CD4-positive, alpha-beta T cell (primary cell): ENCODE data around the gene KLKB1. TPM values are rescaled to one million over a fixed set of nuclear protein-coding genes. Genes with fewer than 3 reads are reported as not detected.

ENCODE experiments used
- ATAC-seq: fragments of 200-7000 bp; cut with Tn5 transposase; one replicate; pipeline ENCODE4 v1.10.0; 2022; ENCODE audit warnings: mild to moderate bottlenecking; ENCODE audit not compliant: poor library complexity
- CTCF ChIA-PET: fragments of 350-600 bp; sonication (Branson Sonifier 250); formaldehyde crosslinking; loops from one replicate; lab custom pipeline; 2021; ENCODE audit warnings: antibody characterized with exemption, inconsistent platforms; lab: Charles Lee
- POLR2A ChIA-PET: fragments of 350-600 bp; sonication (Branson Sonifier 250); formaldehyde crosslinking; loops from one replicate; lab custom pipeline; 2021; ENCODE audit warnings: antibody characterized with exemption, inconsistent platforms; lab: Charles Lee
- DNase-seq, 14 experiments: peaks; one replicate each; pipeline ENCODE4 v3.0.0-alpha.2; 2013 to 2020; ENCODE audit warnings: mixed read lengths in 2 of 14
- H3K27ac ChIP-seq, 2 donors: one replicate each; pipeline versions ENCODE4 v1.5.1 to v1.7.0; 2013; ENCODE audit warnings: low read length in 2 of 2, low read depth in 1 of 2, mild to moderate bottlenecking in 1 of 2
- H3K27me3 ChIP-seq, 2 experiments: 1 replicate in 1 of 2; 2 replicates in 1 of 2; pipeline versions ENCODE4 v1.6.1 to v1.7.0; 2013; ENCODE audit warnings: low read length in 2 of 2, control low read depth in 1 of 2, mild to moderate bottlenecking in 1 of 2, moderate library complexity in 1 of 2; ENCODE audit not compliant: insufficient read depth in 2 of 2, control insufficient read depth in 1 of 2
- H3K36me3 ChIP-seq: one replicate; pipeline ENCODE4 v1.6.1; 2013; ENCODE audit warnings: low read length, control low read depth; ENCODE audit not compliant: insufficient read depth
- H3K4me1 ChIP-seq: one replicate; pipeline ENCODE4 v1.6.1; 2013; ENCODE audit warnings: low read length, control low read depth; ENCODE audit not compliant: insufficient read depth
- H3K4me3 ChIP-seq: one replicate; pipeline ENCODE4 v1.5.1; 2013; ENCODE audit warnings: mild to moderate bottlenecking, low read length, moderate library complexity
- H3K9me3 ChIP-seq, 2 experiments: 1 replicate in 1 of 2; 2 replicates in 1 of 2; pipeline versions ENCODE4 v1.6.1 to v1.7.0; 2013; ENCODE audit warnings: low read length in 2 of 2, mild to moderate bottlenecking in 2 of 2, control low read depth in 1 of 2, moderate library complexity in 1 of 2; ENCODE audit not compliant: control insufficient read depth in 1 of 2, insufficient read depth in 1 of 2
- H3K27ac Mint-ChIP-seq: one replicate; pipeline ENCODE4 v1.8.0; 2020; ENCODE audit warnings: mixed read lengths
- H3K27me3 Mint-ChIP-seq: one replicate; pipeline ENCODE4 v1.8.0; 2021; ENCODE audit warnings: mixed read lengths
- H3K36me3 Mint-ChIP-seq: one replicate; pipeline ENCODE4 v1.8.0; 2021; ENCODE audit warnings: low read depth, mixed read lengths
- H3K4me1 Mint-ChIP-seq: one replicate; pipeline ENCODE4 v1.8.0; 2021; ENCODE audit warnings: low read depth, mixed read lengths
- H3K4me3 Mint-ChIP-seq: one replicate; pipeline ENCODE4 v1.8.0; 2020; ENCODE audit warnings: mild to moderate bottlenecking, mixed read lengths
- H3K9me3 Mint-ChIP-seq: one replicate; pipeline ENCODE4 v1.8.0; 2020; ENCODE audit warnings: mixed read lengths
- intact Hi-C, 2 experiments: fragments of 100-400 bp; cut with DNase I in 1 of 2; cut with micrococcal nuclease in 1 of 2; formaldehyde crosslinking; loops; one replicate each; pipeline versions ENCODE4 v1.15.1 to v1.9.0; 2023 to 2025; cut with DNase I, micrococcal nuclease
- total RNA-seq, 174 experiments: library from RNA in 2 of 174; stranded (reverse) in 2 of 174; gene quantifications; one replicate each; pipeline ENCODE4 v1.2.3 and lab custom pipeline; 2021 to 2026
- TF ChIP-seq, protein P1 (sequence below): fragments of 200-600 bp; IDR thresholded peaks from one replicate; pipeline ENCODE4 v1.8.0; 2022; ENCODE audit warnings: antibody characterized with exemption, mild to moderate bottlenecking

KLKB1 gene
- total RNA-seq, 2 experiments from 2014 or later, result 1.2 TPM

DNA sequence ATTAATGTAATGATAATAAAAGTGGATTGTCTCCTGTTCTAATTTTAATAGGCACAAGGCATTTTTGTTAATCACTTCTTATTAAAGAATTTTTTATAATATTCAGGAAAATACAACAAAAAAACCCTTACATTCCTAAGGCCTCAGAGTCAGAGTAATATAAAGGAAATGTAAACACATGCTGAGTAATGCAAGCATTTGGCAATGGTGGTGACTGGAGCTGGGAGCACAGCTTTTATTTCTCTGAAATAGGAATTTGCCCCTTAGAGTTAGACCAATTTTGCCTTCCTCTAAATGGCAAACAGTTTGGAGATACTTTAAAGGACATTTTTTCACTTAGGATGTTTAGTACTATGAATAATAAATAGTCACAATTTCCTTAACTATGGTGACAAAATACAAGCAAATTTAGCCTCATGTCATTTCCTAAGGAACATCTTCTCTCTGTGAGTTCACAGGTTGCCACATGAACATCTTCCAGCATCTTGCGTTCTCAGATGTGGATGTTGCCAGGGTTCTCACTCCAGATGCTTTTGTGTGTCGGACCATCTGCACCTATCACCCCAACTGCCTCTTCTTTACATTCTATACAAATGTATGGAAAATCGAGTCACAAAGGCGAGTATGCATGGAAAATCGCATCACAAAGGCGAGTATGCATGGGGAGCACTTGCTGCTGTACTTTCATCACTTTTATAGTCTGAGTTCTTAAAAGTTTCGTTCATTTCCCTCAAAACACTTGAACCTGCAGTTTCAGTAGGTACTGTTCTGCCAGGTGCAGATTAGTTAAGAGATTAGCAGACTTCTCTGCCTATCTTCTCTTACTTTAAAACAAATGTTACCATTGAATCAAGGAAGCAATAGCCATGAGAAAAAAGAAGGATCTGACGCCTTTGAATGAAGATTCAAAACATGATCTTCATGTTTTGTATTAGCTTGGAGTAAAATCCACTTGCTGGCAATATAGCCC lies 22.8 kb downstream of the KLKB1 start:
- Mint-ChIP-seq H3K27me3 (no peaks in the 10 kb centered on the region), H3K27ac (no peak overlapping the region), H3K9me3 (peaks cover 6% of the 10 kb centered on the region), H3K36me3 (peaks cover 39% of the 10 kb centered on the region), H3K4me3 (no peak overlapping the region), H3K4me1 (no peaks in the 10 kb centered on the region)
- DNase-seq, result no peak
- Histone ChIP-seq H3K4me1 (no peaks in the 10 kb centered on the region), H3K27ac (no peak overlapping the region), H3K9me3 (peaks cover 0 to 4% of the 10 kb centered on the region in 2 experiments), H3K36me3 (peaks cover 4% of the 10 kb centered on the region), H3K27me3 (no peaks in the 10 kb centered on the region), H3K4me3 (no peak overlapping the region)
- no peak for ATAC-seq
- TF ChIP-seq, protein P1, sequence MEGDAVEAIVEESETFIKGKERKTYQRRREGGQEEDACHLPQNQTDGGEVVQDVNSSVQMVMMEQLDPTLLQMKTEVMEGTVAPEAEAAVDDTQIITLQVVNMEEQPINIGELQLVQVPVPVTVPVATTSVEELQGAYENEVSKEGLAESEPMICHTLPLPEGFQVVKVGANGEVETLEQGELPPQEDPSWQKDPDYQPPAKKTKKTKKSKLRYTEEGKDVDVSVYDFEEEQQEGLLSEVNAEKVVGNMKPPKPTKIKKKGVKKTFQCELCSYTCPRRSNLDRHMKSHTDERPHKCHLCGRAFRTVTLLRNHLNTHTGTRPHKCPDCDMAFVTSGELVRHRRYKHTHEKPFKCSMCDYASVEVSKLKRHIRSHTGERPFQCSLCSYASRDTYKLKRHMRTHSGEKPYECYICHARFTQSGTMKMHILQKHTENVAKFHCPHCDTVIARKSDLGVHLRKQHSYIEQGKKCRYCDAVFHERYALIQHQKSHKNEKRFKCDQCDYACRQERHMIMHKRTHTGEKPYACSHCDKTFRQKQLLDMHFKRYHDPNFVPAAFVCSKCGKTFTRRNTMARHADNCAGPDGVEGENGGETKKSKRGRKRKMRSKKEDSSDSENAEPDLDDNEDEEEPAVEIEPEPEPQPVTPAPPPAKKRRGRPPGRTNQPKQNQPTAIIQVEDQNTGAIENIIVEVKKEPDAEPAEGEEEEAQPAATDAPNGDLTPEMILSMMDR, result no peak
- intact Hi-C loops, result no loop called here
- POLR2A ChIA-PET, result no interaction called here
- CTCF ChIA-PET, result no interaction called here

DNA sequence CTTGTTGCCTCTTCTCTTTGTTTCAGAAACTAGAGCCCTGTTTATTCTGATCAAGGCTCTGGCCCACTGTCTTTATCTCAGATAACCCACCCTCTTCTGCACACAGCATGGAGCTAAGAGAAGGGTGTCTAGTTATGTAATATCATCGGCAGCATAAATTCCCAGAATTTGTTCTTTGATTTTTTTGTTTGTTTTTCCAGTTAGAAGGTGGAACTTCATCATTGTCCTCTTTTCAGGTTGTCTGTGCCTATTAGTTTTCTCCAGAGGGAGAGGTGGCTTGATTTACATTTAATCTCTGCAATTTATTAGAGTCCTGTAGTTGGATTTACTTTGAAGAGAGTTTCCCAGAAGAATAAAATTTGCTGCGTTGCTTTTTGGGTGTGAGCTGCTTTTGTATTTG lies 23.5 kb downstream of the KLKB1 start:
- POLR2A ChIA-PET, result no interaction called here
- no peak overlapping the region for H3K27ac Mint-ChIP-seq

DNA sequence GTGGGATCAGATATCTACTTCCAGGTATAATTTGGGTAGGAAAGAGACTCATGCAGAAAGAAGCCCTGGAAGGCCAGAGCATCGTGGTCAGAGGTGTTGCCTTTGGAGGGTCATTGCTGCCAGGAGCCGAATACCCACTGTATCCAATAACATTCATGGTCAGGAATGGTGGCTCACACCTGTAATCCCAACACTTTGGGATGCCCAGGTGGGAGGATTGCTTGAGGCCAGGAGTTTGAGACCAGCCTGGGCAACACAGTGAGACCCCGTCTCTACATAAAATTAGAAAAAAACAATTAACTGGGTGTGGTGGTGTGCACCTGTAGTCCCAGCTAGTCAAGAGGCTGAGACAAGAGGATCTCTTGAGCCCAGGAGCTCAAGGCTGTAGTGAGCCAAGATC lies 27.8 kb downstream of the KLKB1 start:
- no peak for DNase-seq
- Histone ChIP-seq H3K27me3 (no peaks in the 10 kb centered on the region), H3K27ac (no peak overlapping the region), H3K4me1 (no peaks in the 10 kb centered on the region), H3K4me3 (no peak overlapping the region), H3K9me3 (no peaks in the 10 kb centered on the region), H3K36me3 (peaks cover 6% of the 10 kb centered on the region)
- Mint-ChIP-seq H3K36me3 (peaks cover 37% of the 10 kb centered on the region), H3K4me3 (no peak overlapping the region), H3K27ac (no peak overlapping the region), H3K9me3 (no peaks in the 10 kb centered on the region), H3K27me3 (no peaks in the 10 kb centered on the region), H3K4me1 (no peaks in the 10 kb centered on the region)
- intact Hi-C loops, result no loop called here
- TF ChIP-seq, protein P1, result no peak
- POLR2A ChIA-PET, result no interaction called here
- ATAC-seq, result no peak
- CTCF ChIA-PET, result no interaction called here

More for the DNA sequence above, 23.5 kb downstream of the KLKB1 start:
- no peak overlapping the region for H3K4me3 ChIP-seq
- Mint-ChIP-seq H3K9me3 (peaks cover 5% of the 10 kb centered on the region), H3K27me3 (no peaks in the 10 kb centered on the region), H3K36me3 (peaks cover 38% of the 10 kb centered on the region), H3K4me3 (no peak overlapping the region), H3K4me1 (no peaks in the 10 kb centered on the region)
- peaks cover 4% of the 10 kb centered on the region for H3K36me3 ChIP-seq
- no peak overlapping the region for H3K27ac ChIP-seq
- H3K4me1 ChIP-seq, result no peaks in the 10 kb centered on the region
- no peaks in the 10 kb centered on the region for H3K9me3 ChIP-seq
- CTCF ChIA-PET, result no interaction called here
- TF ChIP-seq, protein P1, result no peak
- intact Hi-C loops, result no loop called here
- no peaks in the 10 kb centered on the region for H3K27me3 ChIP-seq
- ATAC-seq, result no peak
- no peak for DNase-seq
